HEK293 (cell line): ENCODE measurements around the gene CUEDC1.

ENCODE experiments used
- CTCF ChIP-seq: fragments of 450-650 bp; formaldehyde crosslinking; IDR thresholded peaks from 2 replicates; pipeline ENCODE4 v1.5.1; 2016; ENCODE audit warnings: missing biosample characterization, missing genetic modification characterization
- MEIS1 ChIP-seq: sonication (generic); formaldehyde crosslinking; IDR thresholded peaks from 2 replicates; pipeline ENCODE4 v1.8.1; 2022; ENCODE audit warnings: missing genetic modification reagents, mild to moderate bottlenecking, borderline replicate concordance
- SETDB1 ChIP-seq: IDR thresholded peaks from one replicate; pipeline ENCODE4 v1.6.1; 2017; ENCODE audit warnings: mild to moderate bottlenecking, low read length, moderate library complexity, mixed read lengths; ENCODE audit not compliant: insufficient read length
- TRIM28 ChIP-seq: IDR thresholded peaks from 2 replicates; pipeline ENCODE4 v1.6.1; 2011; ENCODE audit warnings: low read length, control low read depth, borderline replicate concordance
- YY1 ChIP-seq: fragments of 450-650 bp; formaldehyde crosslinking; IDR thresholded peaks from 2 replicates; pipeline ENCODE4 v1.5.1; 2018; ENCODE audit warnings: missing biosample characterization, missing genetic modification characterization
- ZNF280D ChIP-seq: fragments of 450-650 bp; formaldehyde crosslinking; IDR thresholded peaks from 2 replicates; pipeline ENCODE4 v1.5.1; 2016; ENCODE audit warnings: missing biosample characterization, missing genetic modification characterization
- ZNF404 ChIP-seq: fragments of 450-650 bp; formaldehyde crosslinking; IDR thresholded peaks from 2 replicates; pipeline ENCODE4 v1.5.1; 2017; ENCODE audit warnings: missing biosample characterization, missing genetic modification characterization
- ZNF701 ChIP-seq: fragments of 450-650 bp; formaldehyde crosslinking; IDR thresholded peaks from 2 replicates; pipeline ENCODE4 v1.5.1; 2016; ENCODE audit warnings: missing biosample characterization, missing genetic modification characterization
- TF ChIP-seq, protein P1 (sequence below): fragments of 450-650 bp; formaldehyde crosslinking; IDR thresholded peaks from 2 replicates; pipeline ENCODE4 v1.5.1; 2016; ENCODE audit warnings: missing biosample characterization, missing genetic modification characterization
- TF ChIP-seq, protein P2 (sequence below): fragments of 450-650 bp; formaldehyde crosslinking; IDR thresholded peaks from 2 replicates; pipeline ENCODE4 v1.5.1; 2016; ENCODE audit warnings: missing biosample characterization, missing genetic modification characterization

GRCh38 chr17:57927048-57927723 lies 28.0 kb downstream of the CUEDC1 start:
- no peak for TF ChIP-seq ZNF701 (tag by site-specific recombination)
- TF ChIP-seq ZNF280D (tag by site-specific recombination): no peak
- TF ChIP-seq CTCF (tag by site-specific recombination): no peak
- TF ChIP-seq, protein P1, sequence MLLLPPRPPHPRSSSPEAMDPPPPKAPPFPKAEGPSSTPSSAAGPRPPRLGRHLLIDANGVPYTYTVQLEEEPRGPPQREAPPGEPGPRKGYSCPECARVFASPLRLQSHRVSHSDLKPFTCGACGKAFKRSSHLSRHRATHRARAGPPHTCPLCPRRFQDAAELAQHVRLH (tag by site-specific recombination): no peak
- TF ChIP-seq YY1 (tag by site-specific recombination): 0 out of 2 replicates have a peak, but pooled peaks have one; percentile 3
- TF ChIP-seq SETDB1: no peak
- no peak for TF ChIP-seq ZNF404 (tag by site-specific recombination)
- no peak for TF ChIP-seq MEIS1 (CRISPR knock-in tag)
- TF ChIP-seq, protein P2, sequence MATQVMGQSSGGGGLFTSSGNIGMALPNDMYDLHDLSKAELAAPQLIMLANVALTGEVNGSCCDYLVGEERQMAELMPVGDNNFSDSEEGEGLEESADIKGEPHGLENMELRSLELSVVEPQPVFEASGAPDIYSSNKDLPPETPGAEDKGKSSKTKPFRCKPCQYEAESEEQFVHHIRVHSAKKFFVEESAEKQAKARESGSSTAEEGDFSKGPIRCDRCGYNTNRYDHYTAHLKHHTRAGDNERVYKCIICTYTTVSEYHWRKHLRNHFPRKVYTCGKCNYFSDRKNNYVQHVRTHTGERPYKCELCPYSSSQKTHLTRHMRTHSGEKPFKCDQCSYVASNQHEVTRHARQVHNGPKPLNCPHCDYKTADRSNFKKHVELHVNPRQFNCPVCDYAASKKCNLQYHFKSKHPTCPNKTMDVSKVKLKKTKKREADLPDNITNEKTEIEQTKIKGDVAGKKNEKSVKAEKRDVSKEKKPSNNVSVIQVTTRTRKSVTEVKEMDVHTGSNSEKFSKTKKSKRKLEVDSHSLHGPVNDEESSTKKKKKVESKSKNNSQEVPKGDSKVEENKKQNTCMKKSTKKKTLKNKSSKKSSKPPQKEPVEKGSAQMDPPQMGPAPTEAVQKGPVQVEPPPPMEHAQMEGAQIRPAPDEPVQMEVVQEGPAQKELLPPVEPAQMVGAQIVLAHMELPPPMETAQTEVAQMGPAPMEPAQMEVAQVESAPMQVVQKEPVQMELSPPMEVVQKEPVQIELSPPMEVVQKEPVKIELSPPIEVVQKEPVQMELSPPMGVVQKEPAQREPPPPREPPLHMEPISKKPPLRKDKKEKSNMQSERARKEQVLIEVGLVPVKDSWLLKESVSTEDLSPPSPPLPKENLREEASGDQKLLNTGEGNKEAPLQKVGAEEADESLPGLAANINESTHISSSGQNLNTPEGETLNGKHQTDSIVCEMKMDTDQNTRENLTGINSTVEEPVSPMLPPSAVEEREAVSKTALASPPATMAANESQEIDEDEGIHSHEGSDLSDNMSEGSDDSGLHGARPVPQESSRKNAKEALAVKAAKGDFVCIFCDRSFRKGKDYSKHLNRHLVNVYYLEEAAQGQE (tag by site-specific recombination): no peak
- TF ChIP-seq TRIM28: peak; percentile 78; the same call in 1 of the 2 replicates
